Parietal lobe (tissue), 2 donors: ENCODE results near the gene RDH11. TPM values are rescaled to one million over a fixed set of nuclear protein-coding genes. Genes with fewer than 3 reads are reported as not detected.

Source experiments
- small RNA-seq: library from RNA; depleted of rRNA; stranded (forward); fragments of <200 nt; gene quantifications from one replicate; pipeline ENCODE3, GENCODE V24; 2014; ENCODE audit warnings: low replicate concordance
- total RNA-seq: library from RNA; depleted of rRNA; stranded (reverse); fragments of >200 nt; gene quantifications from one replicate; pipeline ENCODE4 v1.2.3, GENCODE V29; 2014

The RDH11 gene
- 124 TPM for total RNA-seq

GRCh38 chr14:67695394-67695949 lies at the start of gene RDH11:
Gene RDH11 (minus strand): TSS chr14:67695764. CDS start chr14:67695703, 61 bp downstream.

DNA sequence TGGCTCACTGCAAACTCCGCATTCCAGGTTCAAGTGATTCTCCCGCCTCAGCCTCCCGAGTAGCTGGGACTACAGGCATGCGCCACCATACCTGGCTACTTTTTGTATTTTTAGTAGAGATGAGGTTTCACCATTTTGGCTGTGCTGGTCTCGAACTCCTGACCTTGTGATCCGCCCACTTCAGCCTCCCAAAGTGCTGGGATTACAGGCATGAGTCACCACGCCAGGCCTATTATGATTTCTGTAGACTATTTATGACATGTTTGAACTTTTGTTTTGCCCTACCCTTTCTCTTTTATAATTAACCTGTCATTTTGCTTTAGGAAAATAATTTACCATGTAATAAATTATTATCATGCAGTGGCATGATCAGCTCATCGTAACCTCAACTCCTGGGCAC lies 5.9 kb upstream of the RDH11 start, which contains the start of gene RDH12:
RDH12 (plus strand) TSS at position 395 of the 400 bp plus-strand sequence. CDS start 20,757 bp downstream, outside the sequence.

GRCh38 chr14:67674480-67675218 lies 20.9 kb downstream of the RDH11 start, which contains the start of gene VTI1B:
Gene VTI1B (minus strand): TSS chr14:67674632. CDS start chr14:67674489, 143 bp downstream.

Small RNA genes within 50 kb of the gene (small RNA-seq; reads per million reads assigned to genes)
- not detected for gene AL049779.3
- gene RN7SL369P: not detected
- gene RNA5SP386: not detected

Other genes with a start within 250 kb of the RDH11 start
- 19.1 TPM for gene TMEM229B, start 207.0 kb downstream of the RDH11 start, total RNA-seq
- gene PLEKHH1, start 162.5 kb downstream of the RDH11 start, total RNA-seq: 37.2 TPM
- 29.4 TPM for gene PIGH, start 95.5 kb downstream of the RDH11 start, total RNA-seq
- 40.7 TPM for gene ARG2, start 75.8 kb downstream of the RDH11 start, total RNA-seq
- 62.0 TPM for gene VTI1B, start 21.1 kb downstream of the RDH11 start, total RNA-seq
- not detected for gene RDH12, start 6.1 kb upstream of the RDH11 start, total RNA-seq
- 56.0 TPM for gene ZFYVE26, start 120.8 kb upstream of the RDH11 start, total RNA-seq
- gene RAD51B, start 124.0 kb upstream of the RDH11 start, total RNA-seq: 13.5 TPM